Measurements from ENCODE around the gene SLC25A5.
"Not testable (repeated sequence)": the region's sequence is repeated elsewhere in the genome, so short reads cannot be mapped to it uniquely, and the experiment has no call there.

Gene SLC25A5

DNA sequence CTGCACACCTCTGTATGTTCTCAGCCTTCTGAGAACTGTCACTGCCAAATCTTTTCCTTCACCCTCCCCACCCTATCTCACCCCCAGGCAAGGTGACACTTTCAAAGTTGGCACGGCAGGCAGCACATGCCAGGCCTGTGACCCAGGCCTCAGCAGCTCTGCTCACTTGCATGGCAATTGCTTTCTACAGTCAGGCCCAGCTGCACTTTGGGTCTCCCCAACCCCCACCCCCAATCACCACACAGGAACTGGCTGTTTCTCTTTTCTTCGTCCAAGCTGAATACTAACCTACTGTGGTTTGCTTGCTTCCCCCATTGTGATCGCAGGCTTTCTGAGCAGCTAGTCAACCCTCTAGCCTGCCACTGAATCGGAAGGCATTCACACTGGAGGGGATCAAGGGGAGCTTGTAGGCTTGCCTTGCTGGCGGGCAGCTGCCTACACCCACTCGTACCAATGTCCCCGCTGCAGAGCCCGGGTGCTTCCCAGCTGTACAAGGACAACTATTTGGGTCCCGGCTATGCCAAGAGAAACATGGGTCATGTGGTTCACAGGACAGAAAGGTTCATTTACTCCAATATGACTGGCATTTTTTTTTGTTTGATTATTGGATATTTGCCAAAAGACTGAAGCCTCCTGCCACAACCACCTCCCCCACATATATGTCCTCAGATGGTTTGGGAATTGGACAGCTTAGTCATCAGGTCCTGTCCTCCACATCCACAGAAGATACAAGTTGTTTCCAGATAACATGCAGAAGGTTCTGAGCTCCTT lies 41.0 kb upstream of the SLC25A5 start:
- no peak overlapping the region for H3K4me3 ChIP-seq (ENCODE audit: low read length)
- no peak for DNase-seq (ENCODE audit: low read depth)
- TF ChIP-seq, protein P1, sequence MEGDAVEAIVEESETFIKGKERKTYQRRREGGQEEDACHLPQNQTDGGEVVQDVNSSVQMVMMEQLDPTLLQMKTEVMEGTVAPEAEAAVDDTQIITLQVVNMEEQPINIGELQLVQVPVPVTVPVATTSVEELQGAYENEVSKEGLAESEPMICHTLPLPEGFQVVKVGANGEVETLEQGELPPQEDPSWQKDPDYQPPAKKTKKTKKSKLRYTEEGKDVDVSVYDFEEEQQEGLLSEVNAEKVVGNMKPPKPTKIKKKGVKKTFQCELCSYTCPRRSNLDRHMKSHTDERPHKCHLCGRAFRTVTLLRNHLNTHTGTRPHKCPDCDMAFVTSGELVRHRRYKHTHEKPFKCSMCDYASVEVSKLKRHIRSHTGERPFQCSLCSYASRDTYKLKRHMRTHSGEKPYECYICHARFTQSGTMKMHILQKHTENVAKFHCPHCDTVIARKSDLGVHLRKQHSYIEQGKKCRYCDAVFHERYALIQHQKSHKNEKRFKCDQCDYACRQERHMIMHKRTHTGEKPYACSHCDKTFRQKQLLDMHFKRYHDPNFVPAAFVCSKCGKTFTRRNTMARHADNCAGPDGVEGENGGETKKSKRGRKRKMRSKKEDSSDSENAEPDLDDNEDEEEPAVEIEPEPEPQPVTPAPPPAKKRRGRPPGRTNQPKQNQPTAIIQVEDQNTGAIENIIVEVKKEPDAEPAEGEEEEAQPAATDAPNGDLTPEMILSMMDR (IDR thresholded peaks at IDR 0.05; ENCODE audit: insufficient read depth, low read depth, low read length, missing control alignments), result no peak

DNA sequence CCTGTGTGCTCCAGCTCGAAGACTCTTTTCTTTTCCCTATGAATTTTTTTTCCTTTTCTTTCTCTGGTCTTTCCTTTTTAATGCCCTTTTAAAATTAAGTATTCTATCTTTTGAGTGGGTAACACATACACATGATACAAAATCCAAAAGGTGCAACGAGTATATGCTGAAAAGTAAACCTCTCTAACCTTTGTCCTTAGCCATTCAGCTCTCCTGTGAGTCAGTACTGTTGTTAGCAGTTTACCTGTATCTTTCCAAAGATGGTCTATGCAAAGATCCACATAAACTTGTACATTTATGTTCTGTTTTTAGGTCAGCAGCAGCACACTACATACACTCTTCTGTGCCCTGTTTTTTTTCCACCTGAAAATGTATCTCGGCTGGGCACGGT lies 40.5 kb upstream of the SLC25A5 start:
- no peak overlapping the region for H3K4me3 ChIP-seq (ENCODE audit: low read length)
- TF ChIP-seq, protein P1 (IDR thresholded peaks at IDR 0.05; ENCODE audit: insufficient read depth, low read depth, low read length, missing control alignments), result no peak
- no peak for DNase-seq (ENCODE audit: low read depth)

DNA sequence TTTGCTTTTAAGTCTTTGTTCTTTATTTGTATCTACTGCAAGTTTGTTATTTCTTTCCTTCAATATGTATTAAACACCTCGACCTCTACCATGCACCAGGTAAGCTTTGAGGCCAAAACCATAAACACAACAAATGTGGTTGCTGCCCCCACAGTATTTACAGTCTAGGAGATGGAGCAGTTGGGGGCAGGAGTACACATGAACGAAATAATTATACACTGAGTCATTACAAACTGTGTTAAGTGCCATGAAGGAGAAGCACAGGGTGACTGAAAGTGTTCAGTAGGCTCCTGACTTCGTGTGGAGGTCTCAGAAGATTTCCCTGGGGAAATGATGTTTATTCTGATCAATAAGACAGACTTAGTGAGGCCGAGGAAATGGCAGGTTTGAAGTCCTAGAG lies 38.8 kb upstream of the SLC25A5 start:
- TF ChIP-seq, protein P1 (IDR thresholded peaks at IDR 0.05; ENCODE audit: insufficient read depth, low read depth, low read length, missing control alignments), result no peak
- no peak for DNase-seq (ENCODE audit: low read depth)
- H3K4me3 ChIP-seq (ENCODE audit: low read length), result no peak overlapping the region

DNA sequence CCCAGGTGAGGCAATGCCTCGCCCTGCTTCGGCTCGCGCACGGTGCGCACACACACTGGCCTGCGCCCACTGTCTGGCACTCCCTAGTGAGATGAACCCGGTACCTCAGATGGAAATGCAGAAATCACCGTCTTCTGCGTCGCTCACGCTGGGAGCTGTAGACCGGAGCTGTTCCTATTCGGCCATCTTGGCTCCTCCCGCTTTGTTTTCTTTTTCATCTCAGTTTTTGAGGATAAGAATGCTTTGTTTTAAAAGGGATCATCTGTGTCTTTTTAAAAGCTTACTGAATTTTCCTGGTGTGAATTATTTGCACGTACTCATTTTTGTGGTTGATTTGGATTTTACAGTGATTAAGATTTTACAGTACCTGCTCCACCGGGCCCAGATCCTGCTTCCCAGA lies 26.9 kb upstream of the SLC25A5 start:
- not testable (repeated sequence) for DNase-seq (ENCODE audit: low read depth)

DNA sequence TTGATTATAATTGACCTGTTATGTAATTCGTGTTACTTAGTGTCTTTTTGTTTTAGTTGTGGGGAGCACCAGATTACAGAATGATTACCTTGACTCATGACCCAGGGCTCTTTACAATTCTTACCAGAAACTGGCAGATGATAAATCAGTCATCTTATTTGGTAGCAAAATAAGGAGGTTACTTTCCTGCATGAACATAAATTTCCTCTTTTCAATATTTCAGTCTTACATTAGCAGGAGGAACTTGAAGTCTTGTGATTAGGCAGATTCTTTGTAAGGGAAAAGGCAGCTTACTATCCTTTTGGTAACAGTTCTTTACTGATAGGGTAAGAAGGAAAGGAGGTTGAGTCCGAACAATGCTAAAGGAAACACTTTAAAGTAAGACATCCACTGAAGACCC lies 26.0 kb upstream of the SLC25A5 start:
- H3K4me3 ChIP-seq (ENCODE audit: low read length), result no peak overlapping the region
- TF ChIP-seq, protein P1 (IDR thresholded peaks at IDR 0.05; ENCODE audit: insufficient read depth, low read depth, low read length, missing control alignments), result no peak
- no peak for DNase-seq (ENCODE audit: low read depth)

More for the DNA sequence above, 26.9 kb upstream of the SLC25A5 start:
- H3K4me3 ChIP-seq (ENCODE audit: low read length), result not testable (repeated sequence)

DNA sequence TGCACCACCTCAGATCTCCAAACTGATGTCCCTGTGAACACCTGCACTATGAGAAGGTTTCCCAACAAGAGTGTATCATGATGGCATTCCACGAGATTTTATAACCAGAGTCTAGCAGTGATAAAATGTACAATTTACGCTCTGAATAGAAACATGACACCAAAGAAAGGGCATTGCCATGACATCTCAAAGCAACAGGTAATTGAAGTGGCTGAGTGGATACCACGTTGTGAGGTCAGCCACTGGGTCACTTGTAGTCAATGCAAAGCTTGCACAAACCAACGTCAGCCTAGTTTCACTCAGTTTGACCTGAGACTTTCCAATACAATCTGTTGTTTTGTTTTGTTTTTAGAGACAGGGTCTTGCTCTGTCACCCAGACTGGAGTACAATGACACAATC lies 15.0 kb upstream of the SLC25A5 start:
- DNase-seq (ENCODE audit: low read depth), result no peak
- no peak overlapping the region for H3K4me3 ChIP-seq (ENCODE audit: low read length)
- TF ChIP-seq, protein P1 (IDR thresholded peaks at IDR 0.05; ENCODE audit: insufficient read depth, low read depth, low read length, missing control alignments), result no peak

DNA sequence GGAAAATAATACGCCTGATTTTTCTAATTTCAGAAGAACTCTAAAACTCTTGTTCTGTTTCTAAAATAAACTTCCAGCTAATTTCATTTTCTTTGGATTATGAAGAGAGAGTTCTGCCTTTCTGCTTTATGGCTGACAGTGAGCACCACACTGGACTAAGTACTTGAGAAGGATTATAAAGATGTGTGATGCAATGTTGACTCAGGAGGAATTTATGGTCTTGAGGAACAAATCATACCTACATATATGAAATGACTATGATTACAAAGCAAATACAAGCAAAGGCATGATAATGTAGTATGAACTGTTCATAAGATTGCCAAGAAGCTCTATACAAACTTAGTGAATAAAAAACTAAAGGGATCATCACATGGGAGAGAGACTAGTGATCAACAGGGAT lies 13.0 kb upstream of the SLC25A5 start:
- peak; percentile 83 for DNase-seq (ENCODE audit: low read depth)
- no peak overlapping the region for H3K4me3 ChIP-seq (ENCODE audit: low read length)
- TF ChIP-seq, protein P1 (IDR thresholded peaks at IDR 0.05; ENCODE audit: insufficient read depth, low read depth, low read length, missing control alignments), result no peak

All from epithelial cell of esophagus (primary cell).